ENCODE measurements around the gene GRIN2B.

GRIN2B gene

DNA sequence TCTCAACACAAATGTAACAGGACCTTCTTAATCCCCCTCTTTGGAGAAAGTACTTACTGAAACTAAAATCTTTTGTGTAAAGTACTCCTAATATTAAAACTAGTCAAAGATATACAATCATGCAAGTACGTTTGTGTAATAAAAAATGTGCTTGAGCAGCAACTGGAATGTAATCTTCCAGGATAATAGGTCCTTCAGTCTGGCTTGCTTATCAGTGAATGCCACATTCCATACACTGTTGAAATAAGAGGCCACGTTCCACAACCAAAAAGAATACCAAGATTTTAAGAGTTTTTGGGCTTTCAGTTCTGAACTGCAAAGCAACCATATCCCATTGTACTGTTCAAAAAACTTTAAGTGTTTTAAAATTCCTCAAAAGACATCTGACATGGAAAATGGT is 26.2 kb upstream of the GRIN2B start:
- ChIA-PET CTCF (no interaction called here), POLR2A (no interaction called here)
- TF ChIP-seq SP7 (tag by site-specific recombination; IDR thresholded peaks at IDR 0.05) (no peak), ZNF132 (tag by site-specific recombination; IDR thresholded peaks at IDR 0.05; ENCODE audit: borderline replicate concordance) (no peak), MEIS1 (CRISPR knock-in tag; IDR thresholded peaks at IDR 0.05; ENCODE audit: borderline replicate concordance) (no peak), KLF16 (tag by site-specific recombination; IDR thresholded peaks at IDR 0.05) (no peak), ZNF561 (tag by site-specific recombination; IDR thresholded peaks at IDR 0.05; ENCODE audit: borderline replicate concordance) (no peak), ZNF274 (IDR thresholded peaks at IDR 0.05; ENCODE audit: low read length) (no peak), ZNF274 (tag by site-specific recombination; IDR thresholded peaks at IDR 0.05; ENCODE audit: borderline replicate concordance) (no peak), ZNF629 (tag by site-specific recombination; IDR thresholded peaks at IDR 0.05) (no peak), TRIM28 (IDR thresholded peaks at IDR 0.05; ENCODE audit: borderline replicate concordance, low read length) (no peak), ZFHX2 (tag by site-specific recombination; conservative IDR thresholded peaks at IDR 0.05) (no peak), ZSCAN23 (tag by site-specific recombination; IDR thresholded peaks at IDR 0.05) (no peak), WT1 (tag by site-specific recombination; IDR thresholded peaks at IDR 0.05) (no peak)
- TF ChIP-seq, protein P1, sequence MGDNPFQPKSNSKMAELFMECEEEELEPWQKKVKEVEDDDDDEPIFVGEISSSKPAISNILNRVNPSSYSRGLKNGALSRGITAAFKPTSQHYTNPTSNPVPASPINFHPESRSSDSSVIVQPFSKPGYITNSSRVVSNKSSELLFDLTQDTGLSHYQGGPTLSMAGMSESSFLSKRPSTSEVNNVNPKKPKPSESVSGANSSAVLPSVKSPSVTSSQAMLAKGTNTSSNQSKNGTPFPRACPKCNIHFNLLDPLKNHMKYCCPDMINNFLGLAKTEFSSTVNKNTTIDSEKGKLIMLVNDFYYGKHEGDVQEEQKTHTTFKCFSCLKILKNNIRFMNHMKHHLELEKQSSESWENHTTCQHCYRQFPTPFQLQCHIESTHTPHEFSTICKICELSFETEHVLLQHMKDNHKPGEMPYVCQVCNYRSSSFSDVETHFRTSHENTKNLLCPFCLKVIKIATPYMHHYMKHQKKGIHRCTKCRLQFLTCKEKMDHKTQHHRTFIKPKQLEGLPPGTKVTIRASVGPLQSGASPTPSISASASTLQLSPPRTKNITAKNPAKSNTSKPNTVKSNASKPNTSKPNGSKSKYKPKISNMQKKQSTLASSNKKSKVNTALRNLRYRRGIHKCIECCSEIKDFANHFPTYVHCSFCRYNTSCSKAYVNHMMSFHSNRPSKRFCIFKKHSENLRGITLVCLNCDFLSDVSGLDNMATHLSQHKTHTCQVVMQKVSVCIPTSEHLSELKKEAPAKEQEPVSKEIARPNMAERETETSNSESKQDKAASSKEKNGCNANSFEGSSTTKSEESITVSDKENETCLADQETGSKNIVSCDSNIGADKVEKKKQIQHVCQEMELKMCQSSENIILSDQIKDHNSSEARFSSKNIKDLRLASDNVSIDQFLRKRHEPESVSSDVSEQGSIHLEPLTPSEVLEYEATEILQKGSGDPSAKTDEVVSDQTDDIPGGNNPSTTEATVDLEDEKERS (tag by site-specific recombination; IDR thresholded peaks at IDR 0.05), result no peak
- TF ChIP-seq, protein P2, sequence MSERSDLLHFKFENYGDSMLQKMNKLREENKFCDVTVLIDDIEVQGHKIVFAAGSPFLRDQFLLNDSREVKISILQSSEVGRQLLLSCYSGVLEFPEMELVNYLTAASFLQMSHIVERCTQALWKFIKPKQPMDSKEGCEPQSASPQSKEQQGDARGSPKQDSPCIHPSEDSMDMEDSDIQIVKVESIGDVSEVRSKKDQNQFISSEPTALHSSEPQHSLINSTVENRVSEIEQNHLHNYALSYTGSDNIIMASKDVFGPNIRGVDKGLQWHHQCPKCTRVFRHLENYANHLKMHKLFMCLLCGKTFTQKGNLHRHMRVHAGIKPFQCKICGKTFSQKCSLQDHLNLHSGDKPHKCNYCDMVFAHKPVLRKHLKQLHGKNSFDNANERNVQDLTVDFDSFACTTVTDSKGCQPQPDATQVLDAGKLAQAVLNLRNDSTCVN (tag by site-specific recombination; optimal IDR thresholded peaks at IDR 0.05), result no peak
- TF ChIP-seq, protein P3, sequence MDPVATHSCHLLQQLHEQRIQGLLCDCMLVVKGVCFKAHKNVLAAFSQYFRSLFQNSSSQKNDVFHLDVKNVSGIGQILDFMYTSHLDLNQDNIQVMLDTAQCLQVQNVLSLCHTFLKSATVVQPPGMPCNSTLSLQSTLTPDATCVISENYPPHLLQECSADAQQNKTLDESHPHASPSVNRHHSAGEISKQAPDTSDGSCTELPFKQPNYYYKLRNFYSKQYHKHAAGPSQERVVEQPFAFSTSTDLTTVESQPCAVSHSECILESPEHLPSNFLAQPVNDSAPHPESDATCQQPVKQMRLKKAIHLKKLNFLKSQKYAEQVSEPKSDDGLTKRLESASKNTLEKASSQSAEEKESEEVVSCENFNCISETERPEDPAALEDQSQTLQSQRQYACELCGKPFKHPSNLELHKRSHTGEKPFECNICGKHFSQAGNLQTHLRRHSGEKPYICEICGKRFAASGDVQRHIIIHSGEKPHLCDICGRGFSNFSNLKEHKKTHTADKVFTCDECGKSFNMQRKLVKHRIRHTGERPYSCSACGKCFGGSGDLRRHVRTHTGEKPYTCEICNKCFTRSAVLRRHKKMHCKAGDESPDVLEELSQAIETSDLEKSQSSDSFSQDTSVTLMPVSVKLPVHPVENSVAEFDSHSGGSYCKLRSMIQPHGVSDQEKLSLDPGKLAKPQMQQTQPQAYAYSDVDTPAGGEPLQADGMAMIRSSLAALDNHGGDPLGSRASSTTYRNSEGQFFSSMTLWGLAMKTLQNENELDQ (tag by site-specific recombination; IDR thresholded peaks at IDR 0.05; ENCODE audit: low read depth), result no peak
- TF ChIP-seq, protein P4, sequence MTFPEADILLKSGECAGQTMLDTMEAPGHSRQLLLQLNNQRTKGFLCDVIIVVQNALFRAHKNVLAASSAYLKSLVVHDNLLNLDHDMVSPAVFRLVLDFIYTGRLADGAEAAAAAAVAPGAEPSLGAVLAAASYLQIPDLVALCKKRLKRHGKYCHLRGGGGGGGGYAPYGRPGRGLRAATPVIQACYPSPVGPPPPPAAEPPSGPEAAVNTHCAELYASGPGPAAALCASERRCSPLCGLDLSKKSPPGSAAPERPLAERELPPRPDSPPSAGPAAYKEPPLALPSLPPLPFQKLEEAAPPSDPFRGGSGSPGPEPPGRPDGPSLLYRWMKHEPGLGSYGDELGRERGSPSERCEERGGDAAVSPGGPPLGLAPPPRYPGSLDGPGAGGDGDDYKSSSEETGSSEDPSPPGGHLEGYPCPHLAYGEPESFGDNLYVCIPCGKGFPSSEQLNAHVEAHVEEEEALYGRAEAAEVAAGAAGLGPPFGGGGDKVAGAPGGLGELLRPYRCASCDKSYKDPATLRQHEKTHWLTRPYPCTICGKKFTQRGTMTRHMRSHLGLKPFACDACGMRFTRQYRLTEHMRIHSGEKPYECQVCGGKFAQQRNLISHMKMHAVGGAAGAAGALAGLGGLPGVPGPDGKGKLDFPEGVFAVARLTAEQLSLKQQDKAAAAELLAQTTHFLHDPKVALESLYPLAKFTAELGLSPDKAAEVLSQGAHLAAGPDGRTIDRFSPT (tag by site-specific recombination; IDR thresholded peaks at IDR 0.05), result no peak
- no peak overlapping the region for H3K27ac ChIP-seq (ENCODE audit: extremely low read depth, low read depth, low read length)
- H3K4me3 ChIP-seq (ENCODE audit: low read depth, low read length), result no peak overlapping the region
- no peaks in the 10 kb centered on the region for H3K9me3 ChIP-seq (ENCODE audit: control insufficient read depth, insufficient read depth, low read depth, low read length)
- H3K36me3 ChIP-seq (ENCODE audit: control insufficient read depth in 2 of 2, insufficient read depth in 1 of 2, low read length in 2 of 2), result no peaks in the 10 kb centered on the region
- no peaks in the 10 kb centered on the region for H3K4me1 ChIP-seq (ENCODE audit: control insufficient read depth, insufficient read depth, low read length)

DNA sequence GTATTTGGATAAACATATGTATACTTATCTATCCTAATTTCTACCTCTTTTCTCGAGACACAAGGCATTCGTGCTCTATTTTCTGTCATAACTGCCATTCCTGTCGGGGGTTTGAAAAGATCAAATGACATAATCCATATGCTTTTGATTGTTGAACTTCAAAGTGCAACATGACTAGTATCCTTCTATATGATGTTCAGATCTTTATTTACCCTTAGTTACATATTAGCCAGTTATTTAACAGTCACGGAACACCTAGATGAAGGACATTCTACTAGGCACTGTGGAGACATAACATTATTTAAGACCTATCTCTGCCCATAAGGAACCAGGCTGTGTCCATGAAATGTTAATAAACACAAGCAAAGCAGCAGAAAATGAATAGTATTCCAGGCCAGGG is 11.2 kb upstream of the GRIN2B start:
- no peaks in the 10 kb centered on the region for H3K9me3 ChIP-seq (ENCODE audit: control insufficient read depth, insufficient read depth, low read depth, low read length)
- ChIA-PET POLR2A (no interaction called here), CTCF (interaction anchor here (1.4 kb wide), 1 partner anchor 174 kb away, joined by 4 read pairs; no protein-coding TSS in a partner anchor)
- no peaks in the 10 kb centered on the region for H3K4me1 ChIP-seq (ENCODE audit: control insufficient read depth, insufficient read depth, low read length)
- H3K4me3 ChIP-seq (ENCODE audit: low read depth, low read length), result no peak overlapping the region
- no peaks in the 10 kb centered on the region for H3K36me3 ChIP-seq (ENCODE audit: control insufficient read depth in 2 of 2, insufficient read depth in 1 of 2, low read length in 2 of 2)
- H3K27ac ChIP-seq (ENCODE audit: extremely low read depth, low read depth, low read length), result no peak overlapping the region
- no peak for TF ChIP-seq ZIC2 (tag by site-specific recombination; IDR thresholded peaks at IDR 0.05)
- TF ChIP-seq, protein P5, sequence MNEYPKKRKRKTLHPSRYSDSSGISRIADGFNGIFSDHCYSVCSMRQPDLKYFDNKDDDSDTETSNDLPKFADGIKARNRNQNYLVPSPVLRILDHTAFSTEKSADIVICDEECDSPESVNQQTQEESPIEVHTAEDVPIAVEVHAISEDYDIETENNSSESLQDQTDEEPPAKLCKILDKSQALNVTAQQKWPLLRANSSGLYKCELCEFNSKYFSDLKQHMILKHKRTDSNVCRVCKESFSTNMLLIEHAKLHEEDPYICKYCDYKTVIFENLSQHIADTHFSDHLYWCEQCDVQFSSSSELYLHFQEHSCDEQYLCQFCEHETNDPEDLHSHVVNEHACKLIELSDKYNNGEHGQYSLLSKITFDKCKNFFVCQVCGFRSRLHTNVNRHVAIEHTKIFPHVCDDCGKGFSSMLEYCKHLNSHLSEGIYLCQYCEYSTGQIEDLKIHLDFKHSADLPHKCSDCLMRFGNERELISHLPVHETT (tag by site-specific recombination; IDR thresholded peaks at IDR 0.05), result no peak
- TF ChIP-seq, protein P6, sequence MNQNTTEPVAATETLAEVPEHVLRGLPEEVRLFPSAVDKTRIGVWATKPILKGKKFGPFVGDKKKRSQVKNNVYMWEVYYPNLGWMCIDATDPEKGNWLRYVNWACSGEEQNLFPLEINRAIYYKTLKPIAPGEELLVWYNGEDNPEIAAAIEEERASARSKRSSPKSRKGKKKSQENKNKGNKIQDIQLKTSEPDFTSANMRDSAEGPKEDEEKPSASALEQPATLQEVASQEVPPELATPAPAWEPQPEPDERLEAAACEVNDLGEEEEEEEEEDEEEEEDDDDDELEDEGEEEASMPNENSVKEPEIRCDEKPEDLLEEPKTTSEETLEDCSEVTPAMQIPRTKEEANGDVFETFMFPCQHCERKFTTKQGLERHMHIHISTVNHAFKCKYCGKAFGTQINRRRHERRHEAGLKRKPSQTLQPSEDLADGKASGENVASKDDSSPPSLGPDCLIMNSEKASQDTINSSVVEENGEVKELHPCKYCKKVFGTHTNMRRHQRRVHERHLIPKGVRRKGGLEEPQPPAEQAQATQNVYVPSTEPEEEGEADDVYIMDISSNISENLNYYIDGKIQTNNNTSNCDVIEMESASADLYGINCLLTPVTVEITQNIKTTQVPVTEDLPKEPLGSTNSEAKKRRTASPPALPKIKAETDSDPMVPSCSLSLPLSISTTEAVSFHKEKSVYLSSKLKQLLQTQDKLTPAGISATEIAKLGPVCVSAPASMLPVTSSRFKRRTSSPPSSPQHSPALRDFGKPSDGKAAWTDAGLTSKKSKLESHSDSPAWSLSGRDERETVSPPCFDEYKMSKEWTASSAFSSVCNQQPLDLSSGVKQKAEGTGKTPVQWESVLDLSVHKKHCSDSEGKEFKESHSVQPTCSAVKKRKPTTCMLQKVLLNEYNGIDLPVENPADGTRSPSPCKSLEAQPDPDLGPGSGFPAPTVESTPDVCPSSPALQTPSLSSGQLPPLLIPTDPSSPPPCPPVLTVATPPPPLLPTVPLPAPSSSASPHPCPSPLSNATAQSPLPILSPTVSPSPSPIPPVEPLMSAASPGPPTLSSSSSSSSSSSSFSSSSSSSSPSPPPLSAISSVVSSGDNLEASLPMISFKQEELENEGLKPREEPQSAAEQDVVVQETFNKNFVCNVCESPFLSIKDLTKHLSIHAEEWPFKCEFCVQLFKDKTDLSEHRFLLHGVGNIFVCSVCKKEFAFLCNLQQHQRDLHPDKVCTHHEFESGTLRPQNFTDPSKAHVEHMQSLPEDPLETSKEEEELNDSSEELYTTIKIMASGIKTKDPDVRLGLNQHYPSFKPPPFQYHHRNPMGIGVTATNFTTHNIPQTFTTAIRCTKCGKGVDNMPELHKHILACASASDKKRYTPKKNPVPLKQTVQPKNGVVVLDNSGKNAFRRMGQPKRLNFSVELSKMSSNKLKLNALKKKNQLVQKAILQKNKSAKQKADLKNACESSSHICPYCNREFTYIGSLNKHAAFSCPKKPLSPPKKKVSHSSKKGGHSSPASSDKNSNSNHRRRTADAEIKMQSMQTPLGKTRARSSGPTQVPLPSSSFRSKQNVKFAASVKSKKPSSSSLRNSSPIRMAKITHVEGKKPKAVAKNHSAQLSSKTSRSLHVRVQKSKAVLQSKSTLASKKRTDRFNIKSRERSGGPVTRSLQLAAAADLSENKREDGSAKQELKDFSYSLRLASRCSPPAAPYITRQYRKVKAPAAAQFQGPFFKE (tag by site-specific recombination; IDR thresholded peaks at IDR 0.05; ENCODE audit: borderline replicate concordance), result no peak
- TF ChIP-seq SP3 (tag by site-specific recombination; IDR thresholded peaks at IDR 0.05), result no peak
